Breast epithelium (tissue), 3 donors: ENCODE results near the gene SMIM41.

ENCODE experiments used
- CTCF ChIP-seq, 3 donors: fragments of 450-650 bp; IDR thresholded peaks; one replicate each; pipeline ENCODE4 v1.5.1; 2016 to 2017; ENCODE audit warnings: antibody characterized with exemption in 3 of 3, mild to moderate bottlenecking in 3 of 3, moderate library complexity in 3 of 3
- POLR2A ChIP-seq: fragments of 450-650 bp; IDR thresholded peaks from one replicate; pipeline ENCODE4 v1.6.1; 2016; ENCODE audit warnings: antibody characterized with exemption, mild to moderate bottlenecking, moderate library complexity
- POLR2AphosphoS5 ChIP-seq, 3 donors: sonication (generic); formaldehyde crosslinking; IDR thresholded peaks; one replicate each; pipeline ENCODE4 v1.6.1; 2017; ENCODE audit warnings: antibody characterized with exemption in 3 of 3

- TF ChIP-seq CTCF (IDR thresholded peaks at IDR 0.05): no peak
- no peak for TF ChIP-seq POLR2AphosphoS5 (IDR thresholded peaks at IDR 0.05)
- TF ChIP-seq POLR2A: no peak
These were observed 76.8 kb downstream of the SMIM41 start for GRCh38 chr12:52156311-52156710.
